ENCODE results near the gene PCSK1.

PCSK1 gene

DNA sequence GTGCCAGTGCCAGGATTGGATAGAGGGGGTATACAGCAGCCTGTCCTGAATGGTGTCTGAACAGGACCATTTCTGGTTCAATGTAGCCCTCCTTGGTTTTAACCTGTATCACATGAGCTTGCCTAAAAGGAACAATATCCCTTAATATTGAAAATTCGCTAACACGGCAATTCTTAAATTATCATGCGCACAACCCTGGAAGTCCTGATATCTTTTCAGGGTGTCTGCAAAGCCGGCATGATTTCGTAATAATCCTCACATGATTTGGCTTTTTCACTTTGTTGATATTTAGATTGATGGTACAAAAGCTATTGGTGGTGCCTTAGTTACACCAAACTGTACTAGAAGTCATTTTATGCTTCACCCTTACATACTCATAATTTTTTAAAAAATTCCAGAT lies 53.2 kb downstream of the PCSK1 start:
- H3K4me3 ChIP-seq (ENCODE audit: low read length): no peak overlapping the region
- no peak for TF ChIP-seq CTCF (IDR thresholded peaks at IDR 0.05; ENCODE audit: low read depth, low read length, poor library complexity, severe bottlenecking)
- TF ChIP-seq EZH2phosphoT487 (IDR thresholded peaks at IDR 0.05; ENCODE audit: borderline replicate concordance, low read length): no peak
- no peaks in the 10 kb centered on the region for H4K20me1 ChIP-seq (ENCODE audit: control insufficient read depth, insufficient read depth, low read depth, low read length)
- H3K36me3 ChIP-seq (ENCODE audit: control insufficient read depth, low read length): no peaks in the 10 kb centered on the region
- no peak overlapping the region for H3K4me2 ChIP-seq (ENCODE audit: low read length)
- H3K9me3 ChIP-seq (ENCODE audit: control insufficient read depth, insufficient read depth, low read length): no peaks in the 10 kb centered on the region
- H3K4me1 ChIP-seq (ENCODE audit: control insufficient read depth, low read length): no peaks in the 10 kb centered on the region
- no peak overlapping the region for H3K27ac ChIP-seq (ENCODE audit: low read depth, low read length)
- H3K27me3 ChIP-seq (ENCODE audit: control insufficient read depth, low read length): no peaks in the 10 kb centered on the region
- H3F3A ChIP-seq (ENCODE audit: control insufficient read depth, insufficient read depth): no peaks in the 10 kb centered on the region
- H3K9me2 ChIP-seq (replicated peaks; ENCODE audit: control insufficient read depth, low read length): no peaks in the 10 kb centered on the region
- no peaks in the 10 kb centered on the region for H3K79me2 ChIP-seq (ENCODE audit: control insufficient read depth, low read length)

DNA sequence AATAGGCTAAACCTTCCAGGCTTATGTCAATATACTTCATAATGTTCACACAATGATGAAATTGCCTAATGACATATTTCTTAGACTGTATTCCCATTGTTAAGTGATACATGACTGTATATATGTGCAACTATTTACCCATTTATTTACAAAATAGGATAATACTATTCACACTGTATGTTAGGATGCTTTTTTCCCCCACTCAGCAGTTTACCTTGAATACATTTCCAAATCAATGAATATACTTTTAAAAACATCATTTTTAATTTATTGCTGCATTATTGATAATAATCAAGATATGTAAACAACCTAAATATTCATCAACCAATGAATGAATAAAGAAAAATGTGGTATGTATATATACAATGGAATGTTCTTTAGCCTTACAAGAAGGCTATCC lies 55.5 kb downstream of the PCSK1 start:
- Histone ChIP-seq H3K4me1 (ENCODE audit: control insufficient read depth, low read length) (no peaks in the 10 kb centered on the region), H3K27me3 (ENCODE audit: control insufficient read depth, low read length) (no peaks in the 10 kb centered on the region), H4K20me1 (ENCODE audit: control insufficient read depth, insufficient read depth, low read depth, low read length) (no peaks in the 10 kb centered on the region), H3K36me3 (ENCODE audit: control insufficient read depth, low read length) (no peaks in the 10 kb centered on the region), H3K4me2 (ENCODE audit: low read length) (no peak overlapping the region), H3K27ac (ENCODE audit: low read depth, low read length) (no peak overlapping the region), H3K9me3 (ENCODE audit: control insufficient read depth, insufficient read depth, low read length) (no peaks in the 10 kb centered on the region), H3K9me2 (replicated peaks; ENCODE audit: control insufficient read depth, low read length) (no peaks in the 10 kb centered on the region), H3K79me2 (ENCODE audit: control insufficient read depth, low read length) (no peaks in the 10 kb centered on the region), H3F3A (ENCODE audit: control insufficient read depth, insufficient read depth) (no peaks in the 10 kb centered on the region), H3K4me3 (ENCODE audit: low read length) (no peak overlapping the region)
- TF ChIP-seq CTCF (IDR thresholded peaks at IDR 0.05; ENCODE audit: low read depth, low read length, poor library complexity, severe bottlenecking) (no peak), EZH2phosphoT487 (IDR thresholded peaks at IDR 0.05; ENCODE audit: borderline replicate concordance, low read length) (no peak)

- no peak overlapping the region for H3K27ac ChIP-seq (ENCODE audit: low read depth, low read length)
- no peak overlapping the region for H3K4me3 ChIP-seq (ENCODE audit: low read length)
- no peaks in the 10 kb centered on the region for H3K9me2 ChIP-seq (replicated peaks; ENCODE audit: control insufficient read depth, low read length)
- no peaks in the 10 kb centered on the region for H3K79me2 ChIP-seq (ENCODE audit: control insufficient read depth, low read length)
- TF ChIP-seq CTCF (IDR thresholded peaks at IDR 0.05; ENCODE audit: low read depth, low read length, poor library complexity, severe bottlenecking): no peak
- no peak for TF ChIP-seq EZH2phosphoT487 (IDR thresholded peaks at IDR 0.05; ENCODE audit: borderline replicate concordance, low read length)
- no peaks in the 10 kb centered on the region for H4K20me1 ChIP-seq (ENCODE audit: control insufficient read depth, insufficient read depth, low read depth, low read length)
- H3K4me2 ChIP-seq (ENCODE audit: low read length): no peak overlapping the region
- H3K36me3 ChIP-seq (ENCODE audit: control insufficient read depth, low read length): no peaks in the 10 kb centered on the region
- no peaks in the 10 kb centered on the region for H3K4me1 ChIP-seq (ENCODE audit: control insufficient read depth, low read length)
- no peaks in the 10 kb centered on the region for H3K27me3 ChIP-seq (ENCODE audit: control insufficient read depth, low read length)
- H3K9me3 ChIP-seq (ENCODE audit: control insufficient read depth, insufficient read depth, low read length): no peaks in the 10 kb centered on the region
- no peaks in the 10 kb centered on the region for H3F3A ChIP-seq (ENCODE audit: control insufficient read depth, insufficient read depth)
Measured at GRCh38 chr5:96377167-96377566, 55.9 kb downstream of the PCSK1 start.

DNA sequence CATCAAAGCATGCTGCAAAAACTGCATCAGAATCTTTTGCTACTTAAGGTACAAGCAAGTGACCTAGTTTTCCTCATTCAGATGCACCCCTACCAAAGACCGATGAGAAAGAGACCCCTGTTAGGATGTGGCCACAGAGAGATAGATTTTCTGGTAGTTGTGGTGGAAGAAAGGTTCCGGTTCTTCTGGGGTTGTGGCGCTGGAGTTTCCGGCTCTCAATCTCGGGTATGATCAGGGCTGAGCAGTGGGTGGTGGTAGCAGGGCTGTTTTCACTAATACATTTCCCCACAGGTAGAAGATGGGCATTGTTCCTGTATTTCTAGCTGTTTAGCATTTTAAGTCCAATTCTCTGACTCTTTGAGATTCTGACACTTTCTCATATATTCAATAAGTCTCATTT lies 58.4 kb downstream of the PCSK1 start:
- Histone ChIP-seq H3K27me3 (ENCODE audit: control insufficient read depth, low read length) (no peaks in the 10 kb centered on the region), H3K9me3 (ENCODE audit: control insufficient read depth, insufficient read depth, low read length) (no peaks in the 10 kb centered on the region), H3K4me2 (ENCODE audit: low read length) (no peak overlapping the region), H3K27ac (ENCODE audit: low read depth, low read length) (no peak overlapping the region), H3K79me2 (ENCODE audit: control insufficient read depth, low read length) (no peaks in the 10 kb centered on the region), H3F3A (ENCODE audit: control insufficient read depth, insufficient read depth) (no peaks in the 10 kb centered on the region), H3K9me2 (replicated peaks; ENCODE audit: control insufficient read depth, low read length) (no peaks in the 10 kb centered on the region), H3K36me3 (ENCODE audit: control insufficient read depth, low read length) (no peaks in the 10 kb centered on the region), H4K20me1 (ENCODE audit: control insufficient read depth, insufficient read depth, low read depth, low read length) (no peaks in the 10 kb centered on the region), H3K4me3 (ENCODE audit: low read length) (no peak overlapping the region), H3K4me1 (ENCODE audit: control insufficient read depth, low read length) (no peaks in the 10 kb centered on the region)
- no peak for TF ChIP-seq EZH2phosphoT487 (IDR thresholded peaks at IDR 0.05; ENCODE audit: borderline replicate concordance, low read length)
- TF ChIP-seq CTCF (IDR thresholded peaks at IDR 0.05; ENCODE audit: low read depth, low read length, poor library complexity, severe bottlenecking): no peak
